Activated CD4-positive, alpha-beta T cell treated with anti-CD3 and anti-CD28 coated beads, Interleukin-10, Interleukin-2, amounts not matched to agents 100 ng/mL and 50 ng/mL, durations not matched to agents 16 hours and 8 hours (primary cell): ENCODE data around the gene UNC13B.

Source experiments
- DNase-seq: peaks from one replicate; pipeline ENCODE4 v3.0.0-alpha.2; 2020

UNC13B gene

GRCh38 chr9:35452481-35452880 lies 290.7 kb downstream of the UNC13B start:
- no peak for DNase-seq

GRCh38 chr9:35453786-35454185 lies 292.0 kb downstream of the UNC13B start:
- DNase-seq: no peak
